NCI-H187 treated with DMSO at 0.1 percent for 48 hours (cell line): ENCODE measurements around the gene ASTN2.

Experiments used
- DNase-seq: peaks from one replicate; lab custom pipeline; 2025; lab: John Stamatoyannopoulos, UW

Gene ASTN2

GRCh38 chr9:116809656-116810055 lies 605.2 kb downstream of the ASTN2 start:
- no peak for DNase-seq

DNA sequence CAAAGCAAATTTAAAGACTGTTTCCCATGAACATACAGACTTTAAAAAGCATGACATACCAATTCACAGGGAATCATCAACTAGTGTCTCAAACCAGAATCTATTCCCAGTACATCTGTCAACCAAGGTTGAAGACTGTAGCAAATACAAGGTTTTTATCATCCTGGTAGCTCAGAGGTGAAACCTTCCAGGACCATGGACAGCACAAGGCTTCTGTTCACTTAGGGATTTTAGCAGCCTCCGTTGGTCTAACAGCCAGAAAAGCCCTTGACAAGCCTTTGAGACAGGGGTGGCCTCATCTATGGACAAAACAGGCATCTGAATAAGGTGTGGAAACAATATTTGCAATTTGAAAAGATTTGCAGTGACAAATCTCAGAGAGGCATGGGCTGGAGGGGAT lies 608.8 kb downstream of the ASTN2 start:
- no peak for DNase-seq

- DNase-seq = no peak
These were observed 614.0 kb downstream of the ASTN2 start for GRCh38 chr9:116800885-116801284.

GRCh38 chr9:116800074-116800473 lies 614.8 kb downstream of the ASTN2 start:
- DNase-seq = no peak

DNA sequence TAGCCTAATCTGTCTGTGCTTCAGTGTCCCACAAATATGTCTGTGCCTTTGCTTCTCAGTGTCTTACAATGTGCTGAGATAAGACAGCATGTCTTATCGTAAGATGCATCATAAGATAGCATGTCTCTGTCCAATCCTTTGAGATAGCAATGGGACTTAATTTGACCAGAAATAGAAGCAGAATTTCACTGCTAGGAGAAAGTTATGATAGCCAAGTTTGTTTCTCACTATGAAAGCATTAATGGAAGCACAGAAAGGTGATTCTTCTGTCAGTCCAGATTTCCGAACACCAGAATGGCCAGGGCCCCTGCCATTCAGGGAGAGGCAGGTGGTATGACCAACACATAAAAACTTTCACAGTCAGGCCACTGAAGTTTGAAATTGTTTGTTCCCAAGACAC lies 616.3 kb downstream of the ASTN2 start:
- no peak for DNase-seq

GRCh38 chr9:116797276-116797675 lies 617.6 kb downstream of the ASTN2 start:
- DNase-seq = no peak

- no peak for DNase-seq
These were observed 618.2 kb downstream of the ASTN2 start for GRCh38 chr9:116796669-116797068.

DNA sequence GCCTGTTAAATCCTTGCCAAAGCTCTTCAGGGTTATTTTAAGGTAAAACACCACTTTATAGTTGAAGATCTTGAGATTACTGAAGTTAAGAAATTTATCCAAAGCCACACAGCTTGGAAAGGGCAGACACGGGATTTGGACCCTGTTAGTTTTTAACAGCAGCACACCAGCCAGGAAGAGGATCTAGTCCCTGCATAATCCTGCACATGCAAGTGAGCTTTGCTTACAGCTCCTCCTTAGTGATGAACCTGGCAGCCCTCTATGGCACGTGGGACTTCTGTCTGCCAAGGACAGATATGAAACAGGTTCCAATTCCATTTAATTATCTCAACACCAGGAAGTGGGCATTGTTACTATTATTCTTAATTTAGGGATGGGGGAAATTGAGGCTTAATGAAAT lies 619.0 kb downstream of the ASTN2 start:
- DNase-seq = no peak

DNA sequence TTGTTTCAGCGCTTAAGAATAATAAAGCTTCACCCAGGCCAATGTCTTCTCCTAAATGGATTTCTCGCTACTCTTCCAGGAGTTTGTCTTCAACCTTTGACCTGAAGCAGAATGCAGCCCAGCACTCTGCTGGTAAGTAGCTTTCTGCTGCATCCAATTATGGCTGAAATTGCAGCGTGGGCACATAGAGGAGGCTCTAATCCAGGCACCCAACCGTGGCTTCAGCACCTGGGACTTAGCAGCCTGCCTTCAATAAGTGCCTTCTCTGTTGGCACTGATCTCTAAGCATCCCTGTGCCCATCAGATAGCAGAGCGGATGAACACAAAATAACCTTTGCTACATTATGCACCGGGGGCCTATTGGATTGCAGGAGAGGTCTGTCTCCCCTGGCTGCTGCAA lies 622.6 kb downstream of the ASTN2 start:
- no peak for DNase-seq

DNA sequence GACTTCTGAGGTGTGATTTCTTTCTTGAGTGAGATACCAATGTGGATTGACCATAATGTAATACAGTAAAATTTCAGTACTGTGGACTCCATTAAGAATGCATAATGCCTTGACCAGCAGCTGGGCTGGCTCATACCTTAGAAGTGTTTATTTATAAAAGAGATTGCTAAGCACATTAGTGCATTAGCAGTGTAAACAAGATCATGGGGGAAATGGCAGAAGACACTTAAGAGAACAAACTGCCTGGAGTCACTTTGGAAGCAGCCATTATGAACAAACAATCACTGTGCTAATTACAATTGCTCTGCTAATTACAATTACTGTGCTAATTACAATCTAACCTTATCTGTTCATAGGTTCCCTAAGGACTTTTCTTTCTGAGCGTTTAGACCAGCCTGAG lies 623.5 kb downstream of the ASTN2 start:
- DNase-seq = no peak

- DNase-seq = no peak
These were observed 625.8 kb downstream of the ASTN2 start for GRCh38 chr9:116789081-116789480.

- DNase-seq = no peak
These were observed 628.1 kb downstream of the ASTN2 start for GRCh38 chr9:116786737-116787136.

DNA sequence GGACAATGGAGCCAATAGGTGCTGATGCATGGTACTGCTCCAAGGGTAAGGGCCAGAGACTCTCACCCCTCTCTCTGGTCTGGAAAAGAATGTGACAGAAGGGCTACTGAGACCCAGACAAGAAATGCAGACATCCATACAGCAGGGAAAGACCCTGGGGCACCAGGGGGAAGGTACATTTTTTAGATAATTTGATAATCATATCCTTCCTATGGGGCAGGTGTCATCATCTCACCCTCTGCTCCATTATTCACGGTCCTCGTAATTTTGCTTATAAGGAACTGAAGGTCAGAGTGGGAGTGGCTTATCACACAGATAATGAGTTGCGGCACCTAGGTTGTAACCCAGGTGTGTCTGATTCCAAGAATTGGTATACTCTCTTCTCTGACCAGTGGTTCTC lies 637.7 kb downstream of the ASTN2 start:
- DNase-seq = no peak

DNA sequence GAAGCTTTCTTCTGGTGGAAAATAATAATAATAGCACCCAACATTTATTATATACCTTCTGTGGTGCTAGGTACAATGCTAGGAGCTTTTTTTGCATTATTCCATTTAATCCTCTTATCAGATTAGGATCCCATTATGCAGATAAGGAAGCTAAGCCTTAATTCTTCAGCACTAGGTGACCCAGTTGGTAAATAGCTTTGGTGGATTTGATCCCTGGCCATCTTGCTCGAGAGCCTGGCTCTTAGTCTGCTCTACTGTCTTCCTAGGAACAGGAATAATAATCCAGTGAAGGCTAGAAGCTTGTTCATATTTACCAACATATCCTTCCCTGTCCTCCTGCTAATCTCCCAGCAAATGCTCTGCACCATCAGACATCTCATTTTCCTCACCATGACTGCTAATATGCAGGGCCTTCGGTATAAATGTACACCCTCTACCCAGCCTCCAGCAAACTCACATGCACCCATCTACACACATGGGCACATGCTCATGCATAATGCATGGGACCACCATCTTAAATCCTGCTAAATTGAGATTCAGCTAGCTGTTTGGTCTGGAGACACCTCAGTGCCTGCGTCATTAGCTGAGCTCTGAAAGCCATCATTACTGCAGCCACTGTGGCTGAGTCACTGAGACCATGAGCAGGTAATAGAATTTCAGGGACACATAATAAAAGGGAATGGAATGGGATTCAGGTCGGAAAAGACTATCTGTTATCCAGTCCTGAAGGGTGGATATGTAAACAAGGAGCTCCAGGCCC lies 640.3 kb downstream of the ASTN2 start:
- no peak for DNase-seq

DNA sequence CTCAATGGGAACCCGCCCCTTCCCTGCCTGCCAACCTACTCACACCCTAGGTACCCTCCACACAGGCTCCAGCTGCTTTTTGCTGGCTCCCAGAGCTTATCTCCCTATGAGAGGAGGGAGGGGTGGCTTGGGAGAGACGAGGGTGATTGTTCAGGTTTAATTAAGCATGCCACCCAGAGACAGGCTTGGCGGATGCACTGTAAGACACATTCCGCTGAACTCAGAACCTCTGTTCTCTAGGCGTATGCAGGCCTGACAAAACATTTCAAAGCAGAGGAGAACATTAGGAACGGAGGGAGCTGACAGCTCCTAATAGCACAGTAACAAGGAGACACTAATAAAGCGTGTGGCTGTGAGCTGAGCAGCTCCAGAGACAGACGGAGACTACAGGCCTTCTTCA lies 647.6 kb downstream of the ASTN2 start:
- DNase-seq = peak; percentile 18

DNA sequence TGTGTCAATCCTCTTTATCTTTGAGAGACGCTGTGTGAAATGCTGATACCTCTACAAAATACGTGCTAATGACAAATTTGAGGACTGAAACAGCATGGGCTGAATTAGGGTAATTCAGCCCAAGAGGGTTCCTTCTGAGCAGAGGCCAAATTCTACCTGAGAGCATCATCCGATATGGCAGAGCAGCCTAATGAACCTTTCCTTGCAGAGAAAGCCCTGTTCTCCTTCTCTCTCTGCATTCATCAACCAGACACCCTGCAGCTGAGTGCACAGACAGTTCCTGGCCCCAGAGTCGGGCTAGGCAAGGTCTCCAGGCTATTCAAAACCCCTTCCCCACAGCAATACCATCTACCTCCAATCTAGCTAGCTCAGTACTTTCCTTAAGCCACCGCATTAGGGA lies 649.8 kb downstream of the ASTN2 start:
- no peak for DNase-seq

- no peak for DNase-seq
These were observed 651.1 kb downstream of the ASTN2 start for GRCh38 chr9:116763770-116764169.

- no peak for DNase-seq
These were observed 654.2 kb downstream of the ASTN2 start for GRCh38 chr9:116760636-116761035.

DNA sequence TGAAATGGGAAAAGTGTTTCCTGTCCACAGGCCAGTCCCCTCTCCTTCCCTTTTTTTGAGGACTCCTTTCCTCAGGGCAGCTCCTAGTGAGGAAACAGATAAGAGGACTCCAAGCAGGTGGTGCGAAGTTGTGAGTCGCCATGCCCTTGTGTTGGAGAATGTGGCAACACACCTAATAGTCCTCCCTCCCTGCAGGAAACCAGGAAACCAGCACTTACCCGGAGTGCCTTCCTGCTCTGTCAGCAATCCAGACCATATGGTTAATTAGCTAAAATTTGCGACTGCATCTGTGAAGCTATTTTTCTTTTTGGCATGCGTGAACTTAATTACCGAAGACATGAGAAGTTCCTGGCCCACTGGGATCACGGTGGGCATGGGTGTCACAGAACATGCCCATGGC lies 657.8 kb downstream of the ASTN2 start:
- no peak for DNase-seq

DNA sequence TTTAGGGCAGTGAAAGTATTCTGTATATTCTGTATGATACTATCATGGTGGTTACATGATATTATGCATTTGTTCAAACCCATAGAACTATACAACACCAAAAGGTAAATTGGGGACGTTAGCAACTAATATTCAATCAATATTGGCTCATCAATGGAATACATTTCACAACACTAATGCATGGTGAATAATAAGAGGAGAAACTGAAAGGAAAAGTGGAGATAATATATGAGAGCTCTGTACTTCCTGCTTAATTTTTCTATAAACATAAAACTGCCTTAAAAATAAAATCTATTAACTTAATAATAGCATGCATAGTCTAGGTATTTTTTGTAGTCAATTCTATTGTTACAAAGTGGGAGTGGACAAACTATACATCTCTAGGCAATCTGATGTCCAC lies 661.5 kb downstream of the ASTN2 start:
- DNase-seq = no peak

DNA sequence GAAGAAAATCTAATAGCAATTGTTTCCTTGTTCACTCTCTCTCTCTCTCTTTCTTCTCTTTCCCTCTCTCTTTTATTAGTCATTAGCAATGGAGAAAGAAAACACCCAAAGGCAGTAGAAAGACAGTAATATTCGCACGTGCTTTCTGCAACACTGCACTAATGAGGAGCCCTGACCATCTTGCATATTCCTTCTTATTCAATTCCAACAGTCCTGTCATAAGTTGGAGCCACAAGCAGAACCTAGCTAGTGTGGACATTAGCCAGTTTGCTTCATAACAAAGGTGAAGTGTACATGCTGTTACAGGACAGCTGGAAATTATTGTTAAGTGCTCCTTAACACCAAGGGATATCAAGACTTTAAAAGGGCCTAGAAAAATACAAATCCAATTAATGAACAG lies 664.3 kb downstream of the ASTN2 start:
- DNase-seq = no peak

DNA sequence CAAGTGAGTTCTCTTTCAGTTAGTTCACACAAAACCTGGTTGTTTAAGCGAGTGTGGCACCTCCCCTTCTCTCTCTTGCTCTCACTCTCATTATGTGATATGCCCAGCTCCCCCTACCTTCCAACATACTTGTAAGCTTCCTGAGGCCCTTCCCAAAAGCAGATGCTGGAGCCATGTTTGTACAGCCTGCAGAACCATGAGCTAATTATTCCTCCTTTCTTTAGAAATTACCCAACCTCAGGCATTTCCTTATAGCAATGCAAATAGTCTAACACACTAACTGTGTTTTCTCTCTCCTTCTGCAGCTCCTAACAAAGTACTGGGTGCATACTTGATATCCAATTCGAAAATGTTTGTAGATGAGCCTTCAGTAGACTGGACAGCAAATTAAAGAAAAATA lies 665.1 kb downstream of the ASTN2 start:
- no peak for DNase-seq

DNA sequence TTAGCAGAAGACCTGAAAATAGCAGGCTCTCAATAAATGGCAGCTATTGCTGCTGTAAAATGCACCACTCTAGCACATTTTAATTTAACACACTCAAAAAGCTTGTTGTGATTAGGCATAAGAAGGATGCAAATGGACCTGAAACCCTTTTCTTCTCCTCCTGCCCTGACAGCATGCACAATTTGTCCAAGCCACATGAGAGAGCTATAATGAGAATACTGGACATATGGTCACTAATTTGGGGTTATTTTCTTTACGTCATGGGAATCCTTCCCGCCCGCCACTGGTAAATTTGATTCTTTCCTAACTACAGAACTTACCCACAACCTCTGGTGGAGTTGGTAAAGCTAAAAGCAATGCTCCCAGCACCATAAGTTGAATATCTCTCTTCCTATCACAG lies 665.7 kb downstream of the ASTN2 start:
- DNase-seq = no peak

- DNase-seq = no peak
These were observed 673.1 kb downstream of the ASTN2 start for GRCh38 chr9:116741742-116742141.
